ENCODE results near the gene SORCS2.

The SORCS2 gene

GRCh38 chr4:7287274-7287917, 95.1 kb downstream of the SORCS2 start:
- Histone ChIP-seq H3K9me3 (ENCODE audit: control extremely low read depth in 1 of 5, control insufficient read depth in 4 of 5, insufficient read depth in 2 of 5, low read depth in 1 of 5, low read length in 4 of 5) (no peaks in the 10 kb centered on the region), H3K27ac (ENCODE audit: insufficient read depth in 1 of 2, low read depth in 1 of 2, low read length in 2 of 2, poor library complexity in 1 of 2, severe bottlenecking in 2 of 2) (no peak overlapping the region), H3K27me3 (replicated peaks in 2 of 5; ENCODE audit: control insufficient read depth in 4 of 5, insufficient read depth in 5 of 5, low read length in 4 of 5) (peaks cover 0 to 78% (median 3%) of the 10 kb centered on the region in 5 experiments), H3K4me1 (ENCODE audit: control extremely low read depth in 1 of 4, control insufficient read depth in 4 of 4, insufficient read depth in 4 of 4, low read length in 3 of 4) (peaks cover 0 to 5% (median under 1%) of the 10 kb centered on the region in 4 experiments), H3K4me3 (ENCODE audit: control insufficient read depth in 1 of 7, extremely low read depth in 1 of 7, insufficient read depth in 4 of 7, low read depth in 2 of 7, low read length in 6 of 7) (no peak overlapping the region), H3K36me3 (ENCODE audit: control insufficient read depth in 4 of 4, insufficient read depth in 4 of 4, low read length in 3 of 4) (no peaks in the 10 kb centered on the region)
- DNase-seq, result no peak
- CTCF ChIA-PET, result no interaction called here
- POLR2A ChIA-PET, result no interaction called here
- WGBS (ENCODE audit: insufficient coverage), result 69% methylated on average over 17 of the region's 20 CpGs

GRCh38 chr4:7287918-7288280, 95.6 kb downstream of the SORCS2 start:
- H3K27me3 ChIP-seq (replicated peaks in 2 of 5; ENCODE audit: control insufficient read depth in 4 of 5, insufficient read depth in 5 of 5, low read length in 4 of 5), result peaks cover 0 to 79% (median 3%) of the 10 kb centered on the region in 5 experiments
- CTCF ChIA-PET, result no interaction called here
- no peaks in the 10 kb centered on the region for H3K9me3 ChIP-seq (ENCODE audit: control extremely low read depth in 1 of 5, control insufficient read depth in 4 of 5, insufficient read depth in 2 of 5, low read depth in 1 of 5, low read length in 4 of 5)
- no peaks in the 10 kb centered on the region for H3K36me3 ChIP-seq (ENCODE audit: control insufficient read depth in 4 of 4, insufficient read depth in 4 of 4, low read length in 3 of 4)
- POLR2A ChIA-PET, result no interaction called here
- H3K4me1 ChIP-seq (ENCODE audit: control extremely low read depth in 1 of 4, control insufficient read depth in 4 of 4, insufficient read depth in 4 of 4, low read length in 3 of 4), result peaks cover 0 to under 1% (median 0%) of the 10 kb centered on the region in 4 experiments
- WGBS (ENCODE audit: insufficient coverage), result 65% methylated on average over 17 of the region's 18 CpGs
- H3K27ac ChIP-seq (ENCODE audit: insufficient read depth in 1 of 2, low read depth in 1 of 2, low read length in 2 of 2, poor library complexity in 1 of 2, severe bottlenecking in 2 of 2), result no peak overlapping the region
- no peak for DNase-seq
- H3K4me3 ChIP-seq (ENCODE audit: control insufficient read depth in 1 of 7, extremely low read depth in 1 of 7, insufficient read depth in 4 of 7, low read depth in 2 of 7, low read length in 6 of 7), result no peak overlapping the region

GRCh38 chr4:7288751-7289523, 96.6 kb downstream of the SORCS2 start:
- no peaks in the 10 kb centered on the region for H3K9me3 ChIP-seq (ENCODE audit: control extremely low read depth in 1 of 5, control insufficient read depth in 4 of 5, insufficient read depth in 2 of 5, low read depth in 1 of 5, low read length in 4 of 5)
- no peaks in the 10 kb centered on the region for H3K4me1 ChIP-seq (ENCODE audit: control extremely low read depth in 1 of 4, control insufficient read depth in 4 of 4, insufficient read depth in 4 of 4, low read length in 3 of 4)
- H3K36me3 ChIP-seq (ENCODE audit: control insufficient read depth in 4 of 4, insufficient read depth in 4 of 4, low read length in 3 of 4), result no peaks in the 10 kb centered on the region
- ChIA-PET POLR2A (no interaction called here), CTCF (no interaction called here)
- no peak overlapping the region for H3K27ac ChIP-seq (ENCODE audit: insufficient read depth in 1 of 2, low read depth in 1 of 2, low read length in 2 of 2, poor library complexity in 1 of 2, severe bottlenecking in 2 of 2)
- H3K4me3 ChIP-seq (ENCODE audit: control insufficient read depth in 1 of 7, extremely low read depth in 1 of 7, insufficient read depth in 4 of 7, low read depth in 2 of 7, low read length in 6 of 7), result no peak overlapping the region
- peaks cover 0 to 73% (median 0%) of the 10 kb centered on the region in 5 experiments for H3K27me3 ChIP-seq (replicated peaks in 2 of 5; ENCODE audit: control insufficient read depth in 4 of 5, insufficient read depth in 5 of 5, low read length in 4 of 5)
- DNase-seq, result no peak
- WGBS (ENCODE audit: insufficient coverage), result 83% methylated on average over 1 of the region's 2 CpGs

GRCh38 chr4:7289589-7289988, 97.3 kb downstream of the SORCS2 start:
- ChIA-PET CTCF (no interaction called here), POLR2A (no interaction called here)
- H3K4me3 ChIP-seq (ENCODE audit: control insufficient read depth in 1 of 7, extremely low read depth in 1 of 7, insufficient read depth in 4 of 7, low read depth in 2 of 7, low read length in 6 of 7), result no peak overlapping the region
- peaks cover 0 to 68% (median 0%) of the 10 kb centered on the region in 5 experiments for H3K27me3 ChIP-seq (replicated peaks in 2 of 5; ENCODE audit: control insufficient read depth in 4 of 5, insufficient read depth in 5 of 5, low read length in 4 of 5)
- DNase-seq, result no peak
- no peak overlapping the region for H3K27ac ChIP-seq (ENCODE audit: insufficient read depth in 1 of 2, low read depth in 1 of 2, low read length in 2 of 2, poor library complexity in 1 of 2, severe bottlenecking in 2 of 2)
- H3K36me3 ChIP-seq (ENCODE audit: control insufficient read depth in 4 of 4, insufficient read depth in 4 of 4, low read length in 3 of 4), result no peaks in the 10 kb centered on the region
- H3K4me1 ChIP-seq (ENCODE audit: control extremely low read depth in 1 of 4, control insufficient read depth in 4 of 4, insufficient read depth in 4 of 4, low read length in 3 of 4), result no peaks in the 10 kb centered on the region
- 85% methylated on average over 15 of the region's 15 CpGs for WGBS (ENCODE audit: insufficient coverage)
- H3K9me3 ChIP-seq (ENCODE audit: control extremely low read depth in 1 of 5, control insufficient read depth in 4 of 5, insufficient read depth in 2 of 5, low read depth in 1 of 5, low read length in 4 of 5), result no peaks in the 10 kb centered on the region

- H3K36me3 ChIP-seq (ENCODE audit: control insufficient read depth in 4 of 4, insufficient read depth in 4 of 4, low read length in 3 of 4), result no peaks in the 10 kb centered on the region
- H3K27ac ChIP-seq (ENCODE audit: insufficient read depth in 1 of 2, low read depth in 1 of 2, low read length in 2 of 2, poor library complexity in 1 of 2, severe bottlenecking in 2 of 2), result no peak overlapping the region
- ChIA-PET POLR2A (no interaction called here), CTCF (interaction anchor here (1.6 kb wide), 1 partner anchor 98 kb away, joined by 4 read pairs; no protein-coding TSS in a partner anchor)
- H3K4me3 ChIP-seq (ENCODE audit: control insufficient read depth in 1 of 7, extremely low read depth in 1 of 7, insufficient read depth in 4 of 7, low read depth in 2 of 7, low read length in 6 of 7), result no peak overlapping the region
- H3K27me3 ChIP-seq (replicated peaks in 2 of 5; ENCODE audit: control insufficient read depth in 4 of 5, insufficient read depth in 5 of 5, low read length in 4 of 5), result peaks cover 0 to 57% (median 0%) of the 10 kb centered on the region in 5 experiments
- no peaks in the 10 kb centered on the region for H3K4me1 ChIP-seq (ENCODE audit: control extremely low read depth in 1 of 4, control insufficient read depth in 4 of 4, insufficient read depth in 4 of 4, low read length in 3 of 4)
- no peaks in the 10 kb centered on the region for H3K9me3 ChIP-seq (ENCODE audit: control extremely low read depth in 1 of 5, control insufficient read depth in 4 of 5, insufficient read depth in 2 of 5, low read depth in 1 of 5, low read length in 4 of 5)
- no peak for DNase-seq
- 86% methylated on average over 13 of the region's 19 CpGs for WGBS (ENCODE audit: insufficient coverage)
Observed at GRCh38 chr4:7291372-7292114, 99.2 kb downstream of the SORCS2 start.

GRCh38 chr4:7293703-7294102, 101.4 kb downstream of the SORCS2 start:
- Histone ChIP-seq H3K4me3 (ENCODE audit: control insufficient read depth in 1 of 7, extremely low read depth in 1 of 7, insufficient read depth in 4 of 7, low read depth in 2 of 7, low read length in 6 of 7) (no peak overlapping the region), H3K9me3 (ENCODE audit: control extremely low read depth in 1 of 5, control insufficient read depth in 4 of 5, insufficient read depth in 2 of 5, low read depth in 1 of 5, low read length in 4 of 5) (no peaks in the 10 kb centered on the region), H3K27ac (ENCODE audit: insufficient read depth in 1 of 2, low read depth in 1 of 2, low read length in 2 of 2, poor library complexity in 1 of 2, severe bottlenecking in 2 of 2) (no peak overlapping the region), H3K27me3 (replicated peaks in 2 of 5; ENCODE audit: control insufficient read depth in 4 of 5, insufficient read depth in 5 of 5, low read length in 4 of 5) (peaks cover 0 to 54% (median 3%) of the 10 kb centered on the region in 5 experiments), H3K4me1 (ENCODE audit: control extremely low read depth in 1 of 4, control insufficient read depth in 4 of 4, insufficient read depth in 4 of 4, low read length in 3 of 4) (no peaks in the 10 kb centered on the region), H3K36me3 (ENCODE audit: control insufficient read depth in 4 of 4, insufficient read depth in 4 of 4, low read length in 3 of 4) (no peaks in the 10 kb centered on the region)
- no peak for DNase-seq
- POLR2A ChIA-PET, result no interaction called here
- CTCF ChIA-PET, result interaction anchor here (0.7 kb wide), 1 partner anchor 102 kb away, joined by 3 read pairs; the partner anchor contains the start of gene SORCS2
- 89% methylated on average over 10 of the region's 11 CpGs for WGBS (ENCODE audit: insufficient coverage)

Measured in common myeloid progenitor, CD34-positive (primary cell).